ENCODE data around the gene ADGRA1. TPM values are rescaled to one million over a fixed set of nuclear protein-coding genes. Genes with fewer than 3 reads are reported as not detected.

The ADGRA1 gene
- total and polyA plus RNA-seq, 2 of the 13 experiments (the other 11 are each of a cell fraction or from before 2014, with no cell fraction given): not detected

GRCh38 chr10:133167693-133168616 lies 80.2 kb downstream of the ADGRA1 start:
- TF ChIP-seq EHMT2 (IDR thresholded peaks at IDR 0.05; ENCODE audit: borderline replicate concordance, low read depth, low read length): no peak
- TF ChIP-seq TGIF2 (CRISPR knock-in tag; IDR thresholded peaks at IDR 0.05): no peak
- no peak for TF ChIP-seq ZNF597 (CRISPR knock-in tag; IDR thresholded peaks at IDR 0.05)
- TF ChIP-seq ZNF180 (CRISPR knock-in tag; IDR thresholded peaks at IDR 0.05; ENCODE audit: borderline replicate concordance, low read depth): no peak
- no peak for TF ChIP-seq HNRNPLL (IDR thresholded peaks at IDR 0.05; ENCODE audit: low read depth, low read length, poor library complexity, severe bottlenecking)
- TF ChIP-seq TBX2 (CRISPR knock-in tag; IDR thresholded peaks at IDR 0.05; ENCODE audit: borderline replicate concordance): no peak
- TF ChIP-seq HMGA1 (CRISPR knock-in tag; conservative IDR thresholded peaks at IDR 0.05): no peak
- no peak for TF ChIP-seq ZNF337 (CRISPR knock-in tag; IDR thresholded peaks at IDR 0.05; ENCODE audit: borderline replicate concordance, low read depth)
- no peak for TF ChIP-seq SRSF9 (IDR thresholded peaks at IDR 0.05; ENCODE audit: borderline replicate concordance, insufficient read depth, low read depth, low read length, poor library complexity, severe bottlenecking)
- no peak for TF ChIP-seq PCBP1 (IDR thresholded peaks at IDR 0.05; ENCODE audit: borderline replicate concordance, low read depth, low read length)
- no peak for TF ChIP-seq ZNF264 (CRISPR knock-in tag; IDR thresholded peaks at IDR 0.05)
- WGBS (ENCODE audit: low lambda C conversion rate): 52% methylated on average over 13 of the region's 37 CpGs
- no peaks in the 10 kb centered on the region for H3K79me2 ChIP-seq (ENCODE audit: insufficient read depth, low read length)
- H3K27me3 ChIP-seq (ENCODE audit: control insufficient read depth in 1 of 2, insufficient read depth in 2 of 2, low read length in 2 of 2): peaks cover 1 to 3% of the 10 kb centered on the region in 2 experiments; a peak in 3 of 5 replicates
- no peak overlapping the region for H3K9ac ChIP-seq (ENCODE audit: insufficient read depth, low read depth, low read length)
- no peak for FAIRE-seq
- H3K27ac ChIP-seq (ENCODE audit: extremely low read length, insufficient read depth, low read length): no peak overlapping the region
- H3K4me1 ChIP-seq (ENCODE audit: insufficient read depth, low read length): no peaks in the 10 kb centered on the region
- no peak for ATAC-seq
- H2AFZ ChIP-seq (ENCODE audit: low read length): no peak overlapping the region
- no peak overlapping the region for H3K4me2 ChIP-seq (ENCODE audit: low read depth, low read length)
- ChIA-PET CTCF (ENCODE audit: low intra/inter-chr PET ratio, low total read pairs) (no interaction called here), POLR2A (no interaction called here)
- no peaks in the 10 kb centered on the region for H3K36me3 ChIP-seq (replicated peaks in 1 of 2; ENCODE audit: control insufficient read depth in 1 of 2, insufficient read depth in 2 of 2, low read length in 2 of 2)
- no peaks in the 10 kb centered on the region for H4K20me1 ChIP-seq (ENCODE audit: insufficient read depth, low read length)
- DNase-seq (ENCODE audit: low spot score): no peak
- no TSS peak for BruUV-seq (replicated peaks)
- no peak overlapping the region for H3K4me3 ChIP-seq (replicated peaks in 1 of 3; ENCODE audit: insufficient read depth in 1 of 3, low read depth in 2 of 3, low read length in 3 of 3)
- in situ Hi-C loops (cut with HindIII; ENCODE audit: extremely low pct_ligation_motif_present, low pct_unique_long_range_greater_than_20kb): no loop called here
- H3K9me3 ChIP-seq (ENCODE audit: low read length): no peaks in the 10 kb centered on the region
- intact Hi-C loops (cut with micrococcal nuclease; ENCODE audit: unreplicated experiment): no loop called here

Data from HepG2 (cell line).